GM23248 (cell line): Measurements from ENCODE around the gene SCAF1. TPM values are rescaled to one million over a fixed set of nuclear protein-coding genes. Genes with fewer than 3 reads are reported as not detected.
"Not testable (repeated sequence)": the region's sequence is repeated elsewhere in the genome, so short reads cannot be mapped to it uniquely, and the experiment has no call there.

Source experiments
- DNase-seq: peaks from one replicate; pipeline ENCODE4 v3.0.0-alpha.2; 2015
- H2AFZ ChIP-seq: fragments of 200-600 bp; sonication (generic); 2 replicates; pipeline ENCODE4 v1.6.1; 2016; ENCODE audit warnings: antibody characterized with exemption
- H3F3A ChIP-seq: fragments of 200-600 bp; sonication (generic); 2 replicates; pipeline ENCODE4 v1.6.1; 2016; ENCODE audit warnings: mild to moderate bottlenecking, antibody characterized with exemption, mixed run types; ENCODE audit not compliant: insufficient read depth
- H3K27ac ChIP-seq: fragments of 200-600 bp; sonication (generic); 2 replicates; pipeline ENCODE4 v1.5.1; 2016; ENCODE audit warnings: mild to moderate bottlenecking
- H3K27me3 ChIP-seq: fragments of 200-600 bp; sonication (generic); replicated peaks from 2 replicates; pipeline ENCODE4 v1.6.1; 2016; ENCODE audit warnings: mild to moderate bottlenecking; ENCODE audit not compliant: insufficient read depth
- H3K36me3 ChIP-seq: fragments of 200-600 bp; sonication (generic); 2 replicates; pipeline ENCODE4 v1.6.1; 2016; ENCODE audit warnings: low read depth, mild to moderate bottlenecking
- H3K4me1 ChIP-seq: fragments of 200-600 bp; sonication (generic); 2 replicates; pipeline ENCODE4 v1.6.1; 2016; ENCODE audit warnings: mild to moderate bottlenecking; ENCODE audit not compliant: insufficient read depth
- H3K4me2 ChIP-seq: fragments of 200-600 bp; sonication (generic); one replicate; pipeline ENCODE4 v1.6.1; 2016; ENCODE audit warnings: mild to moderate bottlenecking; ENCODE audit not compliant: unreplicated experiment
- H3K4me3 ChIP-seq: fragments of 200-600 bp; sonication (generic); 2 replicates; pipeline ENCODE4 v1.5.1; 2016; ENCODE audit warnings: mild to moderate bottlenecking
- H3K79me2 ChIP-seq: fragments of 200-600 bp; sonication (generic); 2 replicates; pipeline ENCODE4 v1.6.1; 2016; ENCODE audit warnings: mild to moderate bottlenecking; ENCODE audit not compliant: insufficient read depth
- H3K9ac ChIP-seq: fragments of 200-600 bp; sonication (generic); 2 replicates; pipeline ENCODE4 v1.6.1; 2016; ENCODE audit warnings: mild to moderate bottlenecking
- H3K9me2 ChIP-seq: fragments of 200-600 bp; sonication (generic); 2 replicates; pipeline ENCODE4 v1.6.1; 2016; ENCODE audit warnings: mixed run types, mild to moderate bottlenecking, moderate library complexity; ENCODE audit not compliant: insufficient read depth
- H3K9me3 ChIP-seq: fragments of 200-600 bp; sonication (generic); one replicate; pipeline ENCODE4 v1.6.1; 2017; ENCODE audit warnings: low read depth
- H4K20me1 ChIP-seq: fragments of 200-600 bp; sonication (generic); 2 replicates; pipeline ENCODE4 v1.6.0; 2016; ENCODE audit not compliant: insufficient read depth
- EZH2 ChIP-seq: fragments of 200-600 bp; sonication (generic); IDR thresholded peaks from 2 replicates; pipeline ENCODE4 v1.6.1; 2018; ENCODE audit warnings: antibody characterized with exemption, mild to moderate bottlenecking; ENCODE audit not compliant: insufficient read depth, poor library complexity, severe bottlenecking
- EZH2phosphoT487 ChIP-seq: fragments of 200-600 bp; sonication (generic); IDR thresholded peaks from 2 replicates; pipeline ENCODE4 v1.6.1; 2018; ENCODE audit warnings: antibody characterized with exemption, moderate library complexity, mild to moderate bottlenecking, low read depth; ENCODE audit not compliant: insufficient read depth
- WGBS, 2 experiments: methylation state at CpG; one replicate each; pipeline ENCODE4 v1.1.6; 2015 to 2017; ENCODE audit warnings: low lambda C conversion rate in 2 of 2, low coverage in 1 of 2; ENCODE audit errors: missing lambda C conversion rate in 2 of 2; 5-methylcytosine and 5-hydroxymethylcytosine counted together
- in situ Hi-C: fragments of 300-500 bp; cut with MboI; formaldehyde crosslinking; loops from 2 replicates; pipeline ENCODE4 v1.15.0; 2020
- polyA plus RNA-seq: library from polyadenylated mRNA; unstranded; fragments of >200 nt; fragmentation: Nextera tagmentation; extraction: Ambion mirVana; gene quantifications from 2 replicates; pipeline ENCODE4 v1.2.1, GENCODE V29; 2016
- total RNA-seq: library from RNA; depleted of rRNA; stranded (reverse); fragments of >200 nt; shearing (Covaris generic); gene quantifications from 2 replicates; pipeline ENCODE4 v1.2.3, GENCODE V29; 2014

Gene SCAF1
- total and polyA plus RNA-seq, 2 experiments from 2014 or later = 8.5 to 18.6 TPM

GRCh38 chr19:49631610-49632192 lies 10.3 kb upstream of the SCAF1 start:
- DNase-seq = no peak
- in situ Hi-C loops = no loop called here
- WGBS, 2 experiments = 74 to 76% methylated on average over 19 of the region's 19 CpGs

DNA sequence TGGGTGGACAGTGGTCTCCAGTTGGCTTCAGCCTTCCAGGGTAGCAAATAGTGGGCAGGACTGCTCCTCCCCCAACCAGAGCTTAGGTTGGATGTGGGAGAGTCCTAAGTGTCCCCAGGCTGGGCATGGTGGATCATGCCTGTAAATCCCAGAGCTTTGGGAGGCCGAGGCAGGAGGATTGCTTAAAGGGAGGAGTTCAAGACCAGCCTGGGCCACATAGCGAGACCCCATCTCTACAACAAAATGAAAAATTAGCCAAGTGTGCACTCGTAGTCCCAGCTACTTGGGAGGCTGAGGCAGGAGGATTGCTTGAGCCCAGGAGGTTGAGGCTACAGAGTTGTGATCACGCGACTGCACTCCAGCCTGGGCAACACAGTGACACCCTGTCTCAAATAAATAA lies 9.4 kb upstream of the SCAF1 start:
- Histone ChIP-seq H4K20me1 (no peaks in the 10 kb centered on the region), H3K27ac (no peak overlapping the region), H3K79me2 (peaks cover 3% of the 10 kb centered on the region), H3F3A (peaks cover 39% of the 10 kb centered on the region), H3K27me3 (no peaks in the 10 kb centered on the region), H3K4me3 (no peak overlapping the region), H3K4me2 (no peak overlapping the region), H3K4me1 (peaks cover 9% of the 10 kb centered on the region), H3K9ac (no peak overlapping the region), H3K9me3 (no peaks in the 10 kb centered on the region), H3K36me3 (peaks cover 7% of the 10 kb centered on the region; the same call in 1 of the 2 replicates), H2AFZ (no peak overlapping the region), H3K9me2 (no peaks in the 10 kb centered on the region)
- in situ Hi-C loops = no loop called here
- TF ChIP-seq EZH2 = no peak
- TF ChIP-seq EZH2phosphoT487 = no peak
- WGBS, 2 experiments = 88 to 92% methylated on average over 5 of the region's 5 CpGs
- no peak for DNase-seq

More at GRCh38 chr19:49631610-49632192, 10.3 kb upstream of the SCAF1 start:
- Histone ChIP-seq H3K27me3 (no peaks in the 10 kb centered on the region), H3K4me2 (no peak overlapping the region), H3K9me3 (no peaks in the 10 kb centered on the region), H3K27ac (no peak overlapping the region), H3K4me1 (peaks cover 9% of the 10 kb centered on the region), H3K9me2 (no peaks in the 10 kb centered on the region), H3K4me3 (no peak overlapping the region), H3K9ac (no peak overlapping the region), H2AFZ (no peak overlapping the region), H3K79me2 (no peaks in the 10 kb centered on the region), H4K20me1 (no peaks in the 10 kb centered on the region), H3F3A (peaks cover 39% of the 10 kb centered on the region), H3K36me3 (peaks cover 7% of the 10 kb centered on the region; the same call in 1 of the 2 replicates)
- TF ChIP-seq EZH2 = no peak
- TF ChIP-seq EZH2phosphoT487 = no peak

- DNase-seq = peak; percentile 18
- 39 to 43% methylated on average over 9 of the region's 9 CpGs for WGBS, 2 experiments
- H3K9ac ChIP-seq, H3K27me3 ChIP-seq, H3K9me3 ChIP-seq, H3K4me2 ChIP-seq, H3K27ac ChIP-seq, H2AFZ ChIP-seq, H3K9me2 ChIP-seq, H3K79me2 ChIP-seq, in situ Hi-C loops, H3K36me3 ChIP-seq, H3K4me1 ChIP-seq, H3K4me3 ChIP-seq, H4K20me1 ChIP-seq: not testable (repeated sequence)
- H3F3A ChIP-seq = peaks cover 39% of the 10 kb centered on the region
Observed at GRCh38 chr19:49633273-49633672, 8.7 kb upstream of the SCAF1 start.

DNA sequence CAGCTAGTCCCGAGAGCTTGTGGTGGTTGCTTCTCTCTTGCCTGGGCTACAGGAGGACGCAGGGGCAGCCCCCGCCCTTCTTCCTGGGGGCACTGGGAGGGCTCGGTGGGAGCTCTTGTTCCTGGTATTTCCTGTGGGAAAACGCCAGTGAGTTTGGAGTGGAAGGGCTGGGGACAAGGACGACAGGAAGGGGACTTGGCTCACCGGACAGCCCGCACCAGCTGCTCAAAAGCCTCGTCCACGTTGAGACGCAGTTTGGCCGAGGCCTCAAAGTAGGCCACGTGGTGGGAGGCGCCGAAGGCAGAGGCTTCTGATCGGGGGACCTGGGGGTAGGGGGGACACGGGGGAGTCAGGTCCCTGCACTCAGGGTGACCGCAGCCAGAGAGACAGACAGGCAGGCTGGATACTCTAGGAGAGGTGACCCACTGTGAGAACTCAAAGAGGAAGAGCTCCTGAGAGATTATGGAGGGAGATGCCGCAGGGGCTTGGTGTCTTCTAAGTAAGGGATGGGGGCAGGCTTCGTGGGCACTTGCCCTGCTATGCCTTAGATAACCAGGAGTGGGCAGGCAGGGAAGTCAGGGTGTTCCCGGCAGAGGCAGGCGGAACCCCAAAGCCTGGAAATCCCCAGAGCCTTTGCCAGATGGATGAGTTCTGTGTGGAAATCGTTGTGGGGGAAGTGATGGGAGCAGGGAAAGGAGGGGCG lies 6.3 kb upstream of the SCAF1 start:
- Histone ChIP-seq H3K9me3 (no peaks in the 10 kb centered on the region), H3K27ac (no peak overlapping the region), H2AFZ (no peak overlapping the region), H3K36me3 (peaks cover 7% of the 10 kb centered on the region; the same call in 1 of the 2 replicates), H3F3A (peaks cover 24% of the 10 kb centered on the region), H3K9me2 (no peaks in the 10 kb centered on the region), H3K4me1 (peaks cover 4% of the 10 kb centered on the region), H3K4me3 (no peak overlapping the region), H3K79me2 (peaks cover 24% of the 10 kb centered on the region), H3K4me2 (no peak overlapping the region), H3K9ac (no peak overlapping the region), H3K27me3 (no peaks in the 10 kb centered on the region), H4K20me1 (no peaks in the 10 kb centered on the region)
- TF ChIP-seq EZH2 (no peak), EZH2phosphoT487 (no peak)
- DNase-seq = peak; percentile 43
- in situ Hi-C loops = no loop called here
- 61 to 68% methylated on average over 15 to 24 of the region's 24 CpGs for WGBS, 2 experiments
